Sigmoid colon (tissue), 4 donors: Measurements from ENCODE around the gene ASS1.

Experiments
- EP300 ChIP-seq, 4 donors: sonication (generic); formaldehyde crosslinking; IDR thresholded peaks; one replicate each; pipeline ENCODE4 v1.6.1; 2017; ENCODE audit warnings: antibody characterized with exemption in 4 of 4
- POLR2A ChIP-seq, 2 donors: fragments of 450-650 bp; IDR thresholded peaks; one replicate each; pipeline ENCODE4 v1.6.1; 2016; ENCODE audit warnings: antibody characterized with exemption in 2 of 2, mild to moderate bottlenecking in 2 of 2, moderate library complexity in 2 of 2
- POLR2AphosphoS5 ChIP-seq, 4 donors: sonication (generic); formaldehyde crosslinking; IDR thresholded peaks; one replicate each; pipeline ENCODE4 v1.6.1; 2017; ENCODE audit warnings: antibody characterized with exemption in 4 of 4
- TF ChIP-seq, protein P1 (sequence below), 4 experiments: fragments of 450-650 bp in 3 of 4; fragments of 200-600 bp in 1 of 4; IDR thresholded peaks; one replicate each; pipeline ENCODE4 v1.5.1; 2016 to 2019; ENCODE audit warnings: antibody characterized with exemption in 4 of 4, mild to moderate bottlenecking in 3 of 4, moderate library complexity in 2 of 4

GRCh38 chr9:130448035-130448624, 3.4 kb downstream of the ASS1 start:
- TF ChIP-seq POLR2AphosphoS5 (IDR thresholded peaks at IDR 0.05): no peak
- TF ChIP-seq, protein P1, sequence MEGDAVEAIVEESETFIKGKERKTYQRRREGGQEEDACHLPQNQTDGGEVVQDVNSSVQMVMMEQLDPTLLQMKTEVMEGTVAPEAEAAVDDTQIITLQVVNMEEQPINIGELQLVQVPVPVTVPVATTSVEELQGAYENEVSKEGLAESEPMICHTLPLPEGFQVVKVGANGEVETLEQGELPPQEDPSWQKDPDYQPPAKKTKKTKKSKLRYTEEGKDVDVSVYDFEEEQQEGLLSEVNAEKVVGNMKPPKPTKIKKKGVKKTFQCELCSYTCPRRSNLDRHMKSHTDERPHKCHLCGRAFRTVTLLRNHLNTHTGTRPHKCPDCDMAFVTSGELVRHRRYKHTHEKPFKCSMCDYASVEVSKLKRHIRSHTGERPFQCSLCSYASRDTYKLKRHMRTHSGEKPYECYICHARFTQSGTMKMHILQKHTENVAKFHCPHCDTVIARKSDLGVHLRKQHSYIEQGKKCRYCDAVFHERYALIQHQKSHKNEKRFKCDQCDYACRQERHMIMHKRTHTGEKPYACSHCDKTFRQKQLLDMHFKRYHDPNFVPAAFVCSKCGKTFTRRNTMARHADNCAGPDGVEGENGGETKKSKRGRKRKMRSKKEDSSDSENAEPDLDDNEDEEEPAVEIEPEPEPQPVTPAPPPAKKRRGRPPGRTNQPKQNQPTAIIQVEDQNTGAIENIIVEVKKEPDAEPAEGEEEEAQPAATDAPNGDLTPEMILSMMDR (IDR thresholded peaks at IDR 0.05): no peak
- TF ChIP-seq POLR2A (IDR thresholded peaks at IDR 0.05): no peak
- no peak for TF ChIP-seq EP300 (IDR thresholded peaks at IDR 0.05)
